Medulla oblongata (tissue), 1 donor: ENCODE measurements around the gene IFT57.
"Not testable (repeated sequence)": the region's sequence is repeated elsewhere in the genome, so short reads cannot be mapped to it uniquely, and the experiment has no call there.

ENCODE experiments used
- DNase-seq: peaks from one replicate; pipeline ENCODE4 v3.0.0-alpha.2; 2015; ENCODE audit errors: extremely low spot score

IFT57 gene

GRCh38 chr3:108159105-108159504 lies 63.1 kb downstream of the IFT57 start:
- no peak for DNase-seq

GRCh38 chr3:108158251-108158650 lies 64.0 kb downstream of the IFT57 start:
- DNase-seq, result no peak

- DNase-seq, result no peak
Measured at GRCh38 chr3:108157273-108157672, 65.0 kb downstream of the IFT57 start.

- DNase-seq, result no peak
Measured at GRCh38 chr3:108156312-108156853, 65.8 kb downstream of the IFT57 start.

- not testable (repeated sequence) for DNase-seq
Measured at GRCh38 chr3:108155642-108156041, 66.6 kb downstream of the IFT57 start.

- no peak for DNase-seq
Measured at GRCh38 chr3:108153451-108153981, 68.7 kb downstream of the IFT57 start.

- DNase-seq, result no peak
Measured at GRCh38 chr3:108152274-108152673, 70.0 kb downstream of the IFT57 start.

- no peak for DNase-seq
Measured at GRCh38 chr3:108150200-108150599, 72.0 kb downstream of the IFT57 start.

- DNase-seq, result no peak
Measured at GRCh38 chr3:108146139-108146538, 76.1 kb downstream of the IFT57 start.

GRCh38 chr3:108145578-108145977 lies 76.6 kb downstream of the IFT57 start:
- DNase-seq, result no peak

- no peak for DNase-seq
Measured at GRCh38 chr3:108137460-108137814, 84.8 kb downstream of the IFT57 start.

- no peak for DNase-seq
Measured at GRCh38 chr3:108136561-108137459, 85.4 kb downstream of the IFT57 start.

- no peak for DNase-seq
Measured at GRCh38 chr3:108134555-108134880, 87.7 kb downstream of the IFT57 start.

- no peak for DNase-seq
Measured at GRCh38 chr3:108133858-108134554, 88.2 kb downstream of the IFT57 start.

- DNase-seq, result no peak
Measured at GRCh38 chr3:108133048-108133369, 89.2 kb downstream of the IFT57 start.

GRCh38 chr3:108131475-108132134 lies 90.6 kb downstream of the IFT57 start:
- DNase-seq, result no peak

- DNase-seq, result no peak
Measured at GRCh38 chr3:108130701-108131474, 91.3 kb downstream of the IFT57 start.

GRCh38 chr3:108130236-108130635 lies 92.0 kb downstream of the IFT57 start:
- no peak for DNase-seq

GRCh38 chr3:108127301-108127988 lies 94.8 kb downstream of the IFT57 start:
- no peak for DNase-seq

- no peak for DNase-seq
Measured at GRCh38 chr3:108126348-108126747, 95.9 kb downstream of the IFT57 start.

GRCh38 chr3:108125550-108126071 lies 96.6 kb downstream of the IFT57 start:
- DNase-seq, result no peak
